ENCODE measurements around the gene PDXDC1. TPM values are rescaled to one million over a fixed set of nuclear protein-coding genes. Genes with fewer than 3 reads are reported as not detected.
A peak's percentile ranks its signal among the peaks of the same experiment; 100 is the strongest.
"Not testable (repeated sequence)": the region's sequence is repeated elsewhere in the genome, so short reads cannot be mapped to it uniquely, and the experiment has no call there.

Gene PDXDC1
- total RNA-seq, 2 donors from 2014 or later: 50.6 to 80.4 TPM

DNA sequence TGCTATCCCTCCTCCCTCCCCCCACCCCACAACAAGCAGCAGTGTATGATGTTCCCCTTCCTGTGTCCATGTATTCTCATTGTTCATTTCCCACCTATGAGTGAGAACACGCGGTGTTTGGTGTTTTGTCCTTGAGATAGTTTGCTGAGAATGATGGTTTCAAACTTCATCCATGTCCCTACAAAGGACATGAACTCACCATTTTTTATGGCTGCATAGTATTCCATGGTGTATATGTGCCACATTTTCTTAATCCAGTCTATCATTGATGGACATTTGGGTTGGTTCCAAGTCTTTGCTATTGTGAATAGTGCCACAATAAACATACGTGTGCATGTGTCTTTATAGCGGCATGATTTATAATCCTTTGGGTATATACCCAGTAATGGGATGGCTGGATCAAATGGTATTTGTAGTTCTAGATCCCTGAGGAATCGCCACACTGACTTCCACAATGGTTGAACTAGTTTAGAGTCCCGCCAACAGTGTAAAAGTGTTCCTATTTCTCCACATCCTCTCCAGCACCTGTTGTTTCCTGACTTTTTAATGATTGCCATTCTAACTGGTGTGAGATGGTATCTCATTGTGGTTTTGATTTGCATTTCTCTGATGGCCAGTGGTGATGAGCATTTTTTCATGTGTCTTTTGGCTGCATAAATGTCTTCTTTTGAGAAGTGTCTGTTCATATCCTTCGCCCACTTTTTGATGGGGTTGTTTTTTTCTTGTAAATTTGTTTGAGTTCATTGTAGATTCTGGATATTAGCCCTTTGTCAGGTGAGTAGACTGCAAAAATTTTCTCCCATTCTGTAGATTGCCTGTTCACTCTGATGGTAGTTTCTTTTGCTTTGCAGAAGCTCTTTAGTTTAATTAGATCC is 18.7 kb downstream of the PDXDC1 start:
- H3K9me3 Mint-ChIP-seq; H3K27ac Mint-ChIP-seq; ATAC-seq; H3K36me3 Mint-ChIP-seq; DNase-seq (ENCODE audit: low spot score in 2 of 2): not testable (repeated sequence)

GRCh38 chr16:14996702-14997101 is 21.9 kb downstream of the PDXDC1 start:
- not testable (repeated sequence) for H3K36me3 Mint-ChIP-seq; H3K27ac Mint-ChIP-seq; DNase-seq (ENCODE audit: low spot score in 2 of 2); H3K9me3 Mint-ChIP-seq; ATAC-seq

GRCh38 chr16:14998300-14998699 is 23.5 kb downstream of the PDXDC1 start:
- not testable (repeated sequence) for DNase-seq (ENCODE audit: low spot score in 2 of 2); ATAC-seq; H3K9me3 Mint-ChIP-seq; H3K27ac Mint-ChIP-seq; H3K36me3 Mint-ChIP-seq

DNA sequence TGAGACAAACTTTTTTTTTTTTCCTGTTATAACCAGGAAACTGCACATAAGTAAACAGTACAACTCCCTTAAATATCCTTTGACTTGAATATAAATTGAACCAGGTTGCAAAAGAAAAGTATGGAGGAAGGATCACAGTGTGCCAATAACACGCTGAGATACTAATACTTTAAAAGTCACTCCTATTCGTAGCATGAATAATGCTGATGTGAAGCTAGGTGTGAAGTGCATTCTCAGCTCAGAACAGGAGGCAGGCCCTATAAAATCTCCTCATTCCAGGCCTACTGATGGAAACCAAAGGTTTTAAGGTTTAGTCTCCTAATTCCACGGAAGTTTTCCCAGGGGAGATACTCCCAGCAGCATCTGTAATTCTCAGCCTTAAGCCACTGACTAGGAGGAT is 25.0 kb downstream of the PDXDC1 start:
- H3K36me3 Mint-ChIP-seq; DNase-seq (ENCODE audit: low spot score in 2 of 2); H3K27ac Mint-ChIP-seq; H3K9me3 Mint-ChIP-seq; ATAC-seq: not testable (repeated sequence)

- not testable (repeated sequence) for H3K27ac Mint-ChIP-seq; DNase-seq (ENCODE audit: low spot score in 2 of 2); H3K9me3 Mint-ChIP-seq; ATAC-seq; H3K36me3 Mint-ChIP-seq
Observed at GRCh38 chr16:15002448-15002847, 27.6 kb downstream of the PDXDC1 start.

- not testable (repeated sequence) for H3K27ac Mint-ChIP-seq; H3K9me3 Mint-ChIP-seq; DNase-seq (ENCODE audit: low spot score in 2 of 2); ATAC-seq; H3K36me3 Mint-ChIP-seq
Observed at GRCh38 chr16:15005357-15006132, 30.7 kb downstream of the PDXDC1 start.

DNA sequence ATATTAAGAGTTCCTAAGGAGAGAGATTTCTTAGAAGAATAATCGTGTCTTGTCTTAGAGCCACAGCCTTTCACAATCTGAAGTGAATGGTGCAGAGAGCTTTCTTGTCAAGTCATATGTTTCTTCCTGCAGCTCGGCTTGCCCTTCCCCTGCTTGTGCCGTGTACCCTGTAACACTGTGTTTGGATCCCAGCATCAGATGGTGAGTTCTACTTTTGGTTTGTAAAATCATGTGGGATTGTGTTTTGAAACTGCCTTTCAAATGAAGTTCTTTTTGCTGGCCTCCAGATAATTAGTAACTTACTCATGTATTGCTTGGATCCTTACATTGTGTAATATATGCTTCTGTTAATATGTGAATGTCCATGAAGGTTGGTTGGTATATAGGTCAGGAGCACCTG is 33.8 kb downstream of the PDXDC1 start:
- not testable (repeated sequence) for H3K36me3 Mint-ChIP-seq, H3K27ac Mint-ChIP-seq

DNA sequence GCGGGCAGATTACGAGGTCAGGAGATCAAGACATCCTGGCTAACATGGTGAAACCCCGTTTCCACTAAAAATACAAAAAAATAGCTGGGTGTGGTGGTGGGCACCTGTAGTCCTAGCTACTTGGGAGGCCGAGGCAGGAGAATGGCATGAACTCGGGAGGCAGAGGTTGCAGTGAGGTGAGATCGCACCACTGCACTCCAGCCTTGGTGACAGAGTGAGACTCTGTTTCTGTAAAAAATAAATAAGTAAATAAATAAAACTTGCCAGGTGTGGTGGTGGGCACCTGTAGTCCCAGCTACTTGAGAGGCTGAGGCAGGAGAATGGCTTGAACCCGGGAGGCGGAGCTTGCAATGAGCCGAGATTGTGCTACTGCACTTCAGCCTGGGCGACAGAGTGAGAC is 38.1 kb downstream of the PDXDC1 start:
- H3K27ac Mint-ChIP-seq; ATAC-seq; H3K9me3 Mint-ChIP-seq; DNase-seq (ENCODE audit: low spot score in 2 of 2); H3K36me3 Mint-ChIP-seq: not testable (repeated sequence)

More for the DNA sequence above, 33.8 kb downstream of the PDXDC1 start:
- not testable (repeated sequence) for H3K9me3 Mint-ChIP-seq; DNase-seq (ENCODE audit: low spot score in 2 of 2); ATAC-seq

GRCh38 chr16:15015671-15016070 is 40.8 kb downstream of the PDXDC1 start:
- not testable (repeated sequence) for ATAC-seq, H3K27ac Mint-ChIP-seq, H3K36me3 Mint-ChIP-seq

GRCh38 chr16:15016354-15016753 is 41.5 kb downstream of the PDXDC1 start:
- not testable (repeated sequence) for H3K36me3 Mint-ChIP-seq; ATAC-seq; H3K27ac Mint-ChIP-seq; H3K9me3 Mint-ChIP-seq; DNase-seq (ENCODE audit: low spot score in 2 of 2)

More at GRCh38 chr16:15015671-15016070, 40.8 kb downstream of the PDXDC1 start:
- DNase-seq (ENCODE audit: low spot score in 2 of 2); H3K9me3 Mint-ChIP-seq: not testable (repeated sequence)

GRCh38 chr16:15016951-15017580 is 42.2 kb downstream of the PDXDC1 start:
- H3K9me3 Mint-ChIP-seq; ATAC-seq; DNase-seq (ENCODE audit: low spot score in 2 of 2); H3K36me3 Mint-ChIP-seq; H3K27ac Mint-ChIP-seq: not testable (repeated sequence)

- not testable (repeated sequence) for DNase-seq (ENCODE audit: low spot score in 2 of 2); H3K36me3 Mint-ChIP-seq; H3K27ac Mint-ChIP-seq; H3K9me3 Mint-ChIP-seq; ATAC-seq
Observed at GRCh38 chr16:15021429-15021828, 46.6 kb downstream of the PDXDC1 start.

GRCh38 chr16:15022194-15022593 is 47.4 kb downstream of the PDXDC1 start:
- not testable (repeated sequence) for H3K36me3 Mint-ChIP-seq; H3K27ac Mint-ChIP-seq; H3K9me3 Mint-ChIP-seq; DNase-seq (ENCODE audit: low spot score in 2 of 2)
- ATAC-seq: peak; percentile 95 to 99

DNA sequence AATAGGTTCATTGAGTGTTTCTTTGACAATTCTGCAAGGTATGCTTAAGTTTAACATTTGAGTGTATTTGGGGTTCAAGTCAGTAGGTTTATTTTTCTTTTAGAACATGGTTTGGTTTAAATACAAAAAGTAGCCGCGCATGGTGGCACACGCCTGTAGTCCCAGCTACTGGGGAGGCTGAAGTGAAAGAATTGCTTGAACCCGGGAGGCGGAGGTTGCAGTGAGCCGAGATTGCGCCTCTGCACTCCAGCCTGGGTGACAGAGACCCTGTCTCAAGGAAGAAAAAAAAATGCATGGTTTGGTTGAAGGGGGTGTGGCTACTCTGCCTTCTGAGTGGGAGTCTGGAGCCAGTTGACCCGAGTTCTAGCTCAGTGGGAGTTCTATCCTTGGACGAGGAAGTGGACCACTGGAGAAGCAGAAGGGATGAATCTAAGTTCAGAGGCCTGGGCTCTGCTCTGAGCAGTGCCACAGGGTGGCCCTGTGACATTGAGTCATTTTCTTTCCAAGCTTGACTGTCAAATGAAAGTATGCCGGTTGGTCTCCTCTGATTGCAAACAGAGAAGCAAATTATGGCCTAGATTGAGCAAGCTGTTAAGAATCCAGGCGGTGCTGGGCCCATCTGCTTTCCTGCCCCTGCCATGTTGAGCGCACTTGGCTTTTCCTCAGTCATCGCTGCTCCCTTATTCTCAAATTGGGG is 48.7 kb downstream of the PDXDC1 start:
- not testable (repeated sequence) for H3K36me3 Mint-ChIP-seq; ATAC-seq; H3K9me3 Mint-ChIP-seq; DNase-seq (ENCODE audit: low spot score in 2 of 2); H3K27ac Mint-ChIP-seq

DNA sequence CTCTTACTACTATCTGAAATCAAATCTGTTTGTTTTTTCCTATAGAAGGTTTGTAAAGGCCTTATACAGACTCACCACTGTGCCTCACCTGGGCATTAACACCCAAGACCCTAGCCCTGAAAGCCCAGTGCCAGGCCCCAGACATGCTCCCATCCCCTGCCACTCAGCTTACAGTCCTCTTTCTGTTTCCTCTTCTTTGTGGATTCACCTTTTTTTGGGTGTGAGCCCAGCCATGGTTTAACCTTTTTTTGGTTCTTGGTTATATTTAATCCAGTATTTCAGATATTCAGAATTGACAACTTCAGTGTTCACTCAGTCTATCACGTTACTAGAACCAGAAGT is 50.0 kb downstream of the PDXDC1 start:
- H3K9me3 Mint-ChIP-seq; H3K36me3 Mint-ChIP-seq; DNase-seq (ENCODE audit: low spot score in 2 of 2); ATAC-seq: not testable (repeated sequence)
- H3K27ac Mint-ChIP-seq: peak overlapping the region in 1 of 2 donors; percentile 57

- DNase-seq (ENCODE audit: low spot score in 2 of 2); H3K36me3 Mint-ChIP-seq; ATAC-seq; H3K9me3 Mint-ChIP-seq: not testable (repeated sequence)
- H3K27ac Mint-ChIP-seq: peak overlapping the region in 1 of 2 donors; percentile 57
Observed at GRCh38 chr16:15025234-15025951, 50.6 kb downstream of the PDXDC1 start.
